KMS-11 (cell line): ENCODE results near the gene OR5D13.

Source experiments
- H2AFZ ChIP-seq: fragments of 200-600 bp; sonication (generic); 2 replicates; pipeline ENCODE4 v1.6.1; 2016; ENCODE audit warnings: antibody characterized with exemption, mixed run types, low read depth
- H3K27ac ChIP-seq: fragments of 200-600 bp; sonication (generic); 2 replicates; pipeline ENCODE4 v1.6.1; 2016; ENCODE audit warnings: mild to moderate bottlenecking, mixed run types
- H3K27me3 ChIP-seq: fragments of 200-600 bp; sonication (generic); 2 replicates; pipeline ENCODE4 v1.6.1; 2017; ENCODE audit warnings: mild to moderate bottlenecking, low read depth, mixed run types, moderate library complexity; ENCODE audit not compliant: insufficient read depth
- H3K36me3 ChIP-seq: fragments of 200-600 bp; sonication (generic); 2 replicates; pipeline ENCODE4 v1.6.1; 2017; ENCODE audit warnings: mild to moderate bottlenecking, mixed run types; ENCODE audit not compliant: insufficient read depth
- H3K4me1 ChIP-seq: fragments of 200-600 bp; sonication (generic); 2 replicates; pipeline ENCODE4 v1.6.1; 2016; ENCODE audit warnings: mild to moderate bottlenecking, low read depth, mixed run types; ENCODE audit not compliant: poor library complexity, severe bottlenecking
- H3K4me2 ChIP-seq: fragments of 200-600 bp; sonication (generic); 2 replicates; pipeline ENCODE4 v1.7.0; 2016; ENCODE audit warnings: mild to moderate bottlenecking, mixed run types
- H3K4me3 ChIP-seq: fragments of 200-600 bp; sonication (generic); IDR thresholded peaks from 2 replicates; pipeline ENCODE4 v1.6.1; 2017; ENCODE audit warnings: low read depth, low read length, mixed read lengths; ENCODE audit not compliant: insufficient read depth
- H3K79me2 ChIP-seq: fragments of 200-600 bp; sonication (generic); 2 replicates; pipeline ENCODE4 v1.6.1; 2016; ENCODE audit warnings: low read depth, mixed run types; ENCODE audit not compliant: insufficient read depth
- H3K9ac ChIP-seq: fragments of 200-600 bp; sonication (generic); 2 replicates; pipeline ENCODE4 v1.6.1; 2016; ENCODE audit warnings: mild to moderate bottlenecking, mixed run types
- H4K20me1 ChIP-seq: fragments of 200-600 bp; sonication (generic); 2 replicates; pipeline ENCODE4 v1.6.1; 2016; ENCODE audit warnings: mild to moderate bottlenecking, mixed run types; ENCODE audit not compliant: insufficient read depth
- CTCF ChIP-seq: fragments of 200-600 bp; sonication (generic); conservative IDR thresholded peaks from 2 replicates; pipeline ENCODE4 v1.6.1; 2017; ENCODE audit warnings: low read depth, mild to moderate bottlenecking, antibody characterized with exemption, low read length, moderate library complexity, mixed read lengths

The OR5D13 gene

DNA sequence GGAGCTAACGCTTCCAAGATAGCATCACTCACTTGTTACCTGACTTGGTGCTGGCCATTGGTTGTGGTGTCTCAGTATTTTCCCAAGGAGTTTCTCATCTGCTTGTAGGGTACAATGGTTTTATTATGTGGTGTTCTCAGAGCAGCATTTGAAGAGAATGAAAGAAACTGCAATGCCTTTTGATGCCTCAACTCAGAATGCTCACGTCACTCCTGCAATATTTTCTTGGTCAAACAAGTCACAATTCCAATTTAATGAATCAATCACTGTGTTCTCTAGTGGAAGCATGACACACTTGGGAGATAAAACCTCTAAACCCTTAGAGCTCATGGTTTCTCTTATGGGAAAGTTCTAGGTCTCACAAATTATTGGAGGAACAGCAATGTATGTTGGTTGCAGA is 20.1 kb downstream of the OR5D13 start:
- no peaks in the 10 kb centered on the region for H3K27me3 ChIP-seq
- H3K4me2 ChIP-seq, result no peak overlapping the region
- H3K4me1 ChIP-seq, result no peaks in the 10 kb centered on the region
- H3K36me3 ChIP-seq, result no peaks in the 10 kb centered on the region
- H2AFZ ChIP-seq, result no peak overlapping the region
- H3K27ac ChIP-seq, result no peak overlapping the region
- H3K4me3 ChIP-seq, result no peak overlapping the region
- H3K79me2 ChIP-seq, result no peaks in the 10 kb centered on the region
- H3K9ac ChIP-seq, result no peak overlapping the region
- TF ChIP-seq CTCF, result no peak
- H4K20me1 ChIP-seq, result no peaks in the 10 kb centered on the region

DNA sequence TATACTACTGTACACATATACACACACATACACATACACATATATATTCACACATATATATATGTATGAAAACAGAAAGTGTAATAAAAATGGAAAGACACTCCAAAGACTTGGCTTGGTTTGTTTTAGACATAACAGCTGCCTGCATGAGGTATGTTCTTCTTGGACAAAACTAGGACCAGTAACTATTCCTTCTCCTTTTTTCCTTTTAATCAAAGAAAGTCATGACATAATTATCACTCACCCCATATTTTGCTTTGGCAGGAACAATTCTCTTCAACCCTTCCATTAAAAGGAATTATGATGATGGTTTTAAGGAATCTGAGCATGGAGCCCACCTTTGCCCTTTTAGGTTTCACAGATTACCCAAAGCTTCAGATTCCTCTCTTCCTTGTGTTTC is 22.0 kb downstream of the OR5D13 start, which contains the start of gene OR5D14:
Gene OR5D14, plus strand, starts transcription at position 301 of the 400 bp plus-strand sequence. Its CDS starts 0 bp downstream, at position 301.
- no peaks in the 10 kb centered on the region for H3K79me2 ChIP-seq
- H2AFZ ChIP-seq, result no peak within 1 kb of the TSS
- no peaks in the 10 kb centered on the region for H3K27me3 ChIP-seq
- H3K4me3 ChIP-seq, result no peak within 1 kb of the TSS
- no peaks in the 10 kb centered on the region for H3K36me3 ChIP-seq
- no peak within 1 kb of the TSS for H3K4me2 ChIP-seq
- H3K27ac ChIP-seq, result no peak within 1 kb of the TSS
- no peaks in the 10 kb centered on the region for H4K20me1 ChIP-seq
- H3K4me1 ChIP-seq, result no peaks in the 10 kb centered on the region
- H3K9ac ChIP-seq, result no peak within 1 kb of the TSS
- TF ChIP-seq CTCF, result no peak

DNA sequence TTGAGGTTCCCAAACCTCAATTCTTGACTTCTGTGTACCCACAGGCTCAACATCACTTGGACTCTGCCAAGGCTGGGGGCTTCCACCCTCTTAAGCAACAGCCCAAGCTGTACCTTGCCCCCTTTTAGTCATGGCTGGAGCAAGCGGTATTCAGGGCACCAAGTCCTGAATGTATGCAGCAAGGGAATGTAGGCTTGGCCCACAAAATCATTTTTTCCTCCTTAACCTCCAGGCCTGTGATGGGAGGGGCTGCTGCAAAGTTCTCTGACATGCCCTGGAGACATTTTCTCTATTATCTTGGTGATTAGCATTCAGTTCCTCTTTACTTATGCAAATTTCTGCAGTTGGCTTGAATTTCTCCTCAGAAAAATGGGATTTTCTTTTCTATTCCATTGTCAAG is 33.0 kb downstream of the OR5D13 start:
- TF ChIP-seq CTCF, result no peak
- Histone ChIP-seq H2AFZ (no peak overlapping the region), H3K4me3 (no peak overlapping the region), H3K4me2 (no peak overlapping the region), H3K27me3 (no peaks in the 10 kb centered on the region), H3K79me2 (no peaks in the 10 kb centered on the region), H3K9ac (no peak overlapping the region), H3K4me1 (no peaks in the 10 kb centered on the region), H3K27ac (no peak overlapping the region), H4K20me1 (no peaks in the 10 kb centered on the region), H3K36me3 (no peaks in the 10 kb centered on the region)

- no peaks in the 10 kb centered on the region for H3K36me3 ChIP-seq
- no peak for TF ChIP-seq CTCF
- H3K4me1 ChIP-seq, result no peaks in the 10 kb centered on the region
These were observed 37.8 kb downstream of the OR5D13 start, which contains the start of gene OR5L1 for GRCh38 chr11:55811067-55811466. TSS of gene OR5L1 (plus strand) at chr11:55811367. CDS start at chr11:55811467, 100 bp downstream.

GRCh38 chr11:55819330-55819729 is 46.1 kb downstream of the OR5D13 start, which contains the start of gene OR5D18:
TSS of gene OR5D18 (plus strand) at chr11:55819630. CDS start at chr11:55819630, 0 bp downstream.
- H4K20me1 ChIP-seq, result no peaks in the 10 kb centered on the region
- H3K36me3 ChIP-seq, result no peaks in the 10 kb centered on the region
- H2AFZ ChIP-seq, result no peak within 1 kb of the TSS
- no peak within 1 kb of the TSS for H3K9ac ChIP-seq
- H3K4me1 ChIP-seq, result no peaks in the 10 kb centered on the region
- H3K4me2 ChIP-seq, result no peak within 1 kb of the TSS
- H3K27ac ChIP-seq, result no peak within 1 kb of the TSS
- no peak for TF ChIP-seq CTCF
- H3K4me3 ChIP-seq, result no peak within 1 kb of the TSS
- no peaks in the 10 kb centered on the region for H3K79me2 ChIP-seq
- no peaks in the 10 kb centered on the region for H3K27me3 ChIP-seq

More at GRCh38 chr11:55811067-55811466, 37.8 kb downstream of the OR5D13 start, which contains the start of gene OR5L1:
- H3K9ac ChIP-seq, result no peak within 1 kb of the TSS
- H2AFZ ChIP-seq, result no peak within 1 kb of the TSS
- H4K20me1 ChIP-seq, result no peaks in the 10 kb centered on the region
- H3K27ac ChIP-seq, result no peak within 1 kb of the TSS
- no peaks in the 10 kb centered on the region for H3K27me3 ChIP-seq
- H3K79me2 ChIP-seq, result no peaks in the 10 kb centered on the region
- H3K4me2 ChIP-seq, result no peak within 1 kb of the TSS
- H3K4me3 ChIP-seq, result no peak within 1 kb of the TSS
